Stromal cell of bone marrow (primary cell): ENCODE data around the gene SLC24A3.

ENCODE experiments used
- DNase-seq: peaks from one replicate; pipeline ENCODE4 v3.0.0-alpha.2; 2012; ENCODE audit warnings: low read depth

SLC24A3 gene

GRCh38 chr20:19713822-19714578, 501.6 kb downstream of the SLC24A3 start:
- no peak for DNase-seq

- no peak for DNase-seq
Measured at GRCh38 chr20:19714579-19714840, 502.1 kb downstream of the SLC24A3 start.

- DNase-seq: no peak
Measured at GRCh38 chr20:19715986-19716385, 503.5 kb downstream of the SLC24A3 start.

GRCh38 chr20:19718880-19719279, 506.4 kb downstream of the SLC24A3 start:
- DNase-seq: no peak

- DNase-seq: no peak
Measured at GRCh38 chr20:19720991-19721390, 508.5 kb downstream of the SLC24A3 start.

- DNase-seq: no peak
Measured at GRCh38 chr20:19723051-19723450, 510.6 kb downstream of the SLC24A3 start.

- DNase-seq: no peak
Measured at GRCh38 chr20:19723813-19724430, 511.5 kb downstream of the SLC24A3 start.

GRCh38 chr20:19725373-19725772, 512.9 kb downstream of the SLC24A3 start:
- DNase-seq: no peak

- DNase-seq: peak; percentile 56
Measured at GRCh38 chr20:19725814-19726525, 513.5 kb downstream of the SLC24A3 start.

- no peak for DNase-seq
Measured at GRCh38 chr20:19727251-19727847, 514.9 kb downstream of the SLC24A3 start.

- no peak for DNase-seq
Measured at GRCh38 chr20:19729672-19730071, 517.2 kb downstream of the SLC24A3 start.

- no peak for DNase-seq
Measured at GRCh38 chr20:19730706-19731105, 518.3 kb downstream of the SLC24A3 start.

- DNase-seq: no peak
Measured at GRCh38 chr20:19734811-19735210, 522.4 kb downstream of the SLC24A3 start.

- DNase-seq: peak; percentile 93
Measured at GRCh38 chr20:19735446-19735845, 523.0 kb downstream of the SLC24A3 start.

- peak; percentile 66 for DNase-seq
Measured at GRCh38 chr20:19737025-19737424, 524.6 kb downstream of the SLC24A3 start.

GRCh38 chr20:19738951-19739350, 526.5 kb downstream of the SLC24A3 start:
- DNase-seq: no peak

GRCh38 chr20:19739351-19739750, 526.9 kb downstream of the SLC24A3 start:
- DNase-seq: no peak

GRCh38 chr20:19740512-19740911, 528.1 kb downstream of the SLC24A3 start:
- no peak for DNase-seq

GRCh38 chr20:19741924-19742323, 529.5 kb downstream of the SLC24A3 start:
- no peak for DNase-seq

- DNase-seq: no peak
Measured at GRCh38 chr20:19742974-19743639, 530.7 kb downstream of the SLC24A3 start.

- DNase-seq: no peak
Measured at GRCh38 chr20:19743640-19743995, 531.2 kb downstream of the SLC24A3 start.

GRCh38 chr20:19745106-19745505, 532.7 kb downstream of the SLC24A3 start:
- no peak for DNase-seq

GRCh38 chr20:19745584-19745983, 533.1 kb downstream of the SLC24A3 start:
- DNase-seq: no peak
